Measurements from ENCODE around the gene LINC01488.

Gene LINC01488

DNA sequence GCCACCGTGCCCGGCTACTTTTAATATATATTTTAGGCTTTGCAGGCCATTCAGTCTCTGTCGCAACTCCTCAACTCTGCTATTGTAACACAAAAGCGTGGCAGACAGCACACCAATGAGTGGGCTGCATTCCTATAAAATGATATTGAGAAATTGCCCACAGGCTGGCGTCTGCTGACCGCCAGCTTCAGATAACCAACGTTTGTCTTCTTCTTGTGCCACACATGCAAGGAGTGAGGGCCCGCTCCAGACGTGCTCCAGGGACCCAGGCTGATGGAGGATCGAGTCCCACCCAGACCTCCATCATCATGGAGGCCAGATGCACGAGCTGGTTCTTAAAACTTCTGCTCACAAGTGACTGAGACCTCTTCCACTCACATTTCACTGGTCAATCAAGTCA, 35.4 kb upstream of the LINC01488 start:
- DNase-seq (ENCODE audit: low read depth) = no peak

- DNase-seq (ENCODE audit: low read depth) = no peak
Measured at GRCh38 chr11:69447786-69448185, 33.7 kb upstream of the LINC01488 start.

GRCh38 chr11:69448471-69449284, 32.8 kb upstream of the LINC01488 start:
- DNase-seq (ENCODE audit: low read depth) = no peak

DNA sequence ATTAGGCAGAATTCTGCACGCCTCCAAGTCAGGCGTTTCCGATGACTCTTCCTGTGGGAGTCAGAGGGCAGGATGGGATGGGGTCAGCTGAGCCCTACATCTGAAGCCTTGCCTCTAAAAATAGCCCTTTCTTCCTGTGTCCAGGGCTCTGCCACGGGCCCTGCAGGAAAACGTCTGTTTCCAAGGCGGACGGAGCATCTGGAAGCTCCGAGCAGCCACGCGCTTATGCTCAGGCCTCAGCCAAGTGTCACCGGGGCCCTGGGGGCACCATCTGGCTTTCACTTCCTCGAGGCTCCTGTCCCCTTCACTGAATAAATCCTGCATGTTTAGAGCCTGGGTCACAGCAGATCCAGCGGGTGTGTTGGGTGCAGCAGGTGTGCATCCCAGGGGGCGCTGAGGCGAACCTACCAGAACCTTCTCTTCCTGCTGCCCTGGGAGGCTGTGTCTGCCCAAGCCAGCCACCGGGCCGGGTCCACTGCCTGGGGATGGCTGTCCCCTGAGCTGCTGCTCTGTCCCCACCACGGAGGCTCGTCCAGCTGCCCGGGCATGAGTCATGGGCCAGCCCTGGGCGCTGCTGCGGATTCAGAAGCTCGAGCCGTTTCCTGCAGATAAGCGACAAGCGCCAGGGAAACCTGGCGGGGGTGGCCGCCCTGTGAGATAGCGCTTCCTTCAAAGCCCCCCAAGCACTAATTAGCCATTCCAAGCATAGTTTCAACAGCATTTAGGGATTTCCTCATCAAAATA, 32.0 kb upstream of the LINC01488 start:
- DNase-seq (ENCODE audit: low read depth) = no peak

GRCh38 chr11:69450064-69450856, 31.2 kb upstream of the LINC01488 start:
- no peak for DNase-seq (ENCODE audit: low read depth)

DNA sequence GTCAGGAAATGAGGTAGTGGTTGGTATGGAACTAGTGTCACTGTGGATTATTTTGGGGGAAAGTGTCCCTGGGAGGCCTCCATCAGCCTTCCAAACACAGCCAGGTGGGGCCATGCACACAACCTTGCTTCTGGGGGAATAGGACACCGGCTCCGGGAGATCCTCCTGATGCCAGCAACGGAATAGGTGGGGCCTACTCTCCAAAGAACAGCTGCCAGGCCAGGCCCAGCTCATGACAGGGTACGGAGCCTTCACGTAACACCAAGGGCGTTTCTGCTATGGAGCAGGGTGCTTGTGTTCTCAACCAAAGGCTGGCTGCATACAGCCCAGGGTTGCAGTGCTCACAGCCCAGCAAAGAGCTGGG, 30.6 kb upstream of the LINC01488 start:
- no peak for DNase-seq (ENCODE audit: low read depth)

DNA sequence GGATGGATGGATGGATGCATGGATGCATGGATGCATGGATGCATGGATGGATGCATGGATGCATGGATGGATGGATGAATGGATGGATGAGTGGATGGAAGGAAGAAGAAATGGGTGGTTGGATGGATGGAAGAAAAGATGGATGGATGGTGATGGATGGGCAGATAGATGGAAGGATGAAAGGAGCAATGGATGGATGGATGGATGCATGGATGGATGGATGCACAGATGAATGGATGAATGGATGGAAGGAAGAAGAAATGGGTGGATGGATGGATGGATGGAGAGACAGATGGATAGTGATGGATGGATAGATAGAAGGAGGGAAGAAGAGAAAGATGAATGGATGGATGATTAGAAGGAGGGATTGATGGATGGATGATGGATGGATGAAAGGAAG, 30.2 kb upstream of the LINC01488 start:
- DNase-seq (ENCODE audit: low read depth) = no peak

DNA sequence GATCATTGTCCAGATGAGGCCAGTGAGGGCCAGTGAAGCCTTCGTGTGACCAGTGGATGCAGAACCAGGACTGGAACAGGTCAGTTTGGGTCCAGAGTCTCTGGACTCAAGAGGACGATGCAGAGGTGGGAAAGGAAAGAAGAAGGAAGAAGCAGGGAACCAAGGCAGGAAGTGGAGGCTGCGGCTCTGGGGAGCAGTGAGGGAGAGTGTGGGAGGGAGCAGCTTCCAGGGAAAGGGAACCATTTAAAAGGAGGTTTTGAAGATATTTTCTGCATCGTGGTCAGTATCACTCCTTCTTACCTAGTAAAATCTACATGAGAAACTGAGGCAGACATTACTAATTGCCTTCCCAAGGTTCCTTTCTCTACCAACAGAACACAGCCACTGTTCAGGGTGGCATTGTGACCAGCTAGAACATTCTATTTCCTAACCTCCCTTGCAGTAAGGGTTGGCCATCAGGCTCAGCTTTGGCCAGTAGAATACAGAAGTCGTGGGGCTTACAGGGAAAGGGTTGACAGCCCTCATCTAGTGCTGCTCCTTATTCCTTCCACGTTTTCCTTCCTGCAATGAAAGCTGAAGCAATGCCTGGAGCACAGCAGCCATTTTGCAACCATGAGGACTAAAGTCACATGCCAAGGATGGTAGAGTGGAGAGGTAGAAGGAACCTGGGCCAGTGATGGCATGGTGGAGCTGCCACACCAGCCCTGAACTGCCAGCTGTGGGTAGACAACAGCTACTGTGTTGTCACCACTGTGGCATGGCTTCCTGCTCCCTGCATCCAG, 29.1 kb upstream of the LINC01488 start:
- no peak for DNase-seq (ENCODE audit: low read depth)

DNA sequence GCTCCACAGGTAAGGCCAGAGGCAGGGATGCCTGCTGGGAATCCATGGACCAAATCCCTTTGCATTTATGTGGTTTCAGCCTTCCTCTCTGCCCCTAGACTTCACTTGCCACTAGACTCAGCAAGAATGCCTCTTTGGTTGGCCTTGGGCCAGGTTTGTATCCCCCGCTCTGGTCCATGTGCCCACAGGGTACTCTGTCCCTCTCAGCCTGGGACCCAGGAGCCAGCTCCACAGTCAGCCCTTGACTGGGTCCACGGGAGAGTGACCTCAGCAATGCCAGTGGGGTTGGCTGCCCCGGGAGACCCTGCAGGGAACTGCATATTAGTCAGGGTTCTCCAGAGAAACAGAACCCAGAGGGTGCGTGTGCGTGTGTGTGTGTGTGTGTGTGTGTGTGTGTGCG, 28.3 kb upstream of the LINC01488 start:
- DNase-seq (ENCODE audit: low read depth) = no peak

- no peak for DNase-seq (ENCODE audit: low read depth)
Measured at GRCh38 chr11:69454018-69454417, 27.4 kb upstream of the LINC01488 start.

GRCh38 chr11:69455969-69456368, 25.5 kb upstream of the LINC01488 start:
- DNase-seq (ENCODE audit: low read depth) = no peak

DNA sequence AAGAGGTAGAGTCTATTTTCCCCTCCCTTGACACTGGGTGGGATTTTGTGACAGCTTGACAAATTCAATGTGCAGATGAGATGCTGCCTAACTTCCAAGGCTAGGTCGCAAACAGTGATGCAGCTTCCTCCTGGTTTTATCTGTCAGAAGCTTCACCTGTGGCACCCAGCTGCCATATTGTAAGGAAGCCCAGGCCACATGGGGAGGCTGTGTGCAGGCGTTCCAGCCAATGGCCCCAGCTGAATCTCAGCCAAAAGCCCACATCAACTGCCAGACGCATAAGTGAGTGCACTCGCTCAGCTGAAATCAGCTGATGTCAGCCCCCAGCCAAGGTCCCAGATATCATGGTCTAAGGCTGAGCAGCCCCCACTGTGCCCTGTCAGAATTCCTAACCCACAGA, 24.8 kb upstream of the LINC01488 start:
- DNase-seq (ENCODE audit: low read depth) = no peak

GRCh38 chr11:69459848-69460539, 21.5 kb upstream of the LINC01488 start:
- DNase-seq (ENCODE audit: low read depth) = no peak

DNA sequence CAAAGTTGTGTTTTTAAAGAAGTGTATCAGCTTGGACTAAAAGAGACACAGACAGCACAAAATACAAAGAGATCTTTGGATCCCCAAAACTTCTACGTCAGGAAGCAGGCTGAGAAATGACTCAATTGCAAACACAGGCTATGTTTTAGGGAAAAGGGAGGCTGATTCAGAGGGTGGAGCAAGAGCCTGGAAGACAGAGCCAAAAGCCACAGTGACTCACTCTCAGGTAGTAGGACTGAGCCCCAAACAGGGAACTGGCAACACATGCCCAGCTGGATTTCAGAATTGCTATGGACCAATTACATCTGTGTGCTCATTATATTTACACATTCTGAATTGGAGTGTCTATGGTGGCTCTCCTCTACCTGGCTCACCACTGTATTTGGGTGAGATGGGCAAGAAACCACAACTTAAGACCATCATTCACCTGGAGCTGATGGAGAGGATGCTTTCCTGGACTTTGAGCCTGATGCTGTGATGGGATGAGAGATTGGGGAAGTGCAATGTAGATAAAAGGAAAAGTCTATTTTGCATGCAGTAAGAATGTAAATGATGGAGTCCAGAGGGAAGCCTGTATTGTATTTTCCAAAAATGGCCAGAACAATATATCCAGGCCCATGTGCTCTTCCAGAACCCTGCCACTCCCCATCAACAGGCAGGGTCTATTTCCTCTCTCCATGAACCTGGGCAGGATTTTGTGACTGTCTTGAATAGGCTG, 20.8 kb upstream of the LINC01488 start:
- no peak for DNase-seq (ENCODE audit: low read depth)

- DNase-seq (ENCODE audit: low read depth) = no peak
Measured at GRCh38 chr11:69461272-69461962, 20.0 kb upstream of the LINC01488 start.

GRCh38 chr11:69462106-69462951, 19.1 kb upstream of the LINC01488 start:
- no peak for DNase-seq (ENCODE audit: low read depth)

DNA sequence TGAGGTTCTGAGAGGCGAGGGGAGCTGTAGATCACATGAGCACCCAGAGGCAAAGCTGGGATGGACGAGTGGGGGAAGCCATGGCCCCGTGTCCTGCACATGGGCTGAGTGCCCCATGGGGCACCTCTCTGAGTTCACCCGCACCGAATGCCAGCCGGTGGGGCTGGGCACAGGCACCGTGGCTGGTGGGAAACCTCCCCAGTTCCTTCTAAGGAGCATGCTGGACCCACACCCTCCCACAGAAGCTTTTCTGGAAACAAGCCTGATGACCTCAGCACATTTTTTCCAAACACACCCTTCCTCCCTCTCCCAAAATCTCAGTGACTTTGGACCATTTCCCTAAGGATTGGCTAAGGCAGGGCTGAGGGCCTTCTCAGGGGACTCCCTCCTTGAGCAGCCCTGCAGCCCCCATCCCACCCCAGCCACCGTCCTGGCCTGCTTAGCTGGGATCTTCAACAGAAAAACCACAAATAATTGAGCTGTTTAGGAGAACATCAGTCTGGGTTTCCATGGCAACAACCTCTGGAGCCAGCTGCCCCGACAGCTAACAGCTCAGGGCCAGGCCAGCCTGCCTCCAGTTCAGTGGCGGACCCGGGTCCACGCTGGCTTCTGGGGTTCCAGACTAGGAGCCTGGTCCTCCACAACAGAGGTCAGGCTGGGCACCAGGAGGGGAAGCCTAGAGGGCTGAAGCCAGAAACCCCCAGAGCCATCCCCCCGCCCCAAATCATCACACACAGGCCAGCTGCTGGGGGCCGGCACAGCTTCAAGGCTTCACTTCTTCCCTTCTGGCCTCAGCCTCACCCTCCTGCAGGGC, 18.1 kb upstream of the LINC01488 start:
- no peak for DNase-seq (ENCODE audit: low read depth)
